AG10803 (cell line): Measurements from ENCODE around the gene IGFL1.
"Not testable (repeated sequence)": the region's sequence is repeated elsewhere in the genome, so short reads cannot be mapped to it uniquely, and the experiment has no call there.

Source experiments
- DNase-seq: peaks from one replicate; pipeline ENCODE4 v3.0.0; 2010; ENCODE audit warnings: low read depth
- H3K4me3 ChIP-seq: 2 replicates; pipeline ENCODE4 v1.5.1; 2011; ENCODE audit warnings: mild to moderate bottlenecking, low read length, control low read depth
- CTCF ChIP-seq: conservative IDR thresholded peaks from 2 replicates; pipeline ENCODE4 v1.5.1; 2011; ENCODE audit warnings: mild to moderate bottlenecking, low read length, control low read depth, inconsistent platforms

IGFL1 gene

GRCh38 chr19:46229442-46229841 is at the start of gene IGFL1:
IGFL1 (plus strand) TSS chr19:46229742; CDS start chr19:46229775, 33 bp downstream.
- DNase-seq = no peak
- no peak for TF ChIP-seq CTCF
- H3K4me3 ChIP-seq = no peak within 1 kb of the TSS

GRCh38 chr19:46180701-46181387 is 48.7 kb upstream of the IGFL1 start:
- peak; percentile 39 for DNase-seq
- no peak overlapping the region for H3K4me3 ChIP-seq
- TF ChIP-seq CTCF = no peak

- DNase-seq = peak; percentile 21
- H3K4me3 ChIP-seq = no peak overlapping the region
- no peak for TF ChIP-seq CTCF
Measured at GRCh38 chr19:46181388-46181779, 48.2 kb upstream of the IGFL1 start.

- no peak for TF ChIP-seq CTCF
- no peak overlapping the region for H3K4me3 ChIP-seq
- DNase-seq = no peak
Measured at GRCh38 chr19:46182476-46182875, 47.1 kb upstream of the IGFL1 start.

GRCh38 chr19:46184775-46185710 is 44.5 kb upstream of the IGFL1 start:
- peak; percentile 75 for DNase-seq
- not testable (repeated sequence) for H3K4me3 ChIP-seq

GRCh38 chr19:46186101-46186716 is 43.3 kb upstream of the IGFL1 start:
- TF ChIP-seq CTCF = no peak
- no peak for DNase-seq
- no peak overlapping the region for H3K4me3 ChIP-seq

GRCh38 chr19:46186717-46187101 is 42.8 kb upstream of the IGFL1 start:
- no peak for DNase-seq
- no peak overlapping the region for H3K4me3 ChIP-seq
- no peak for TF ChIP-seq CTCF
